GM21576 (cell line): ENCODE measurements around the gene CUL4A.
A peak's percentile ranks its signal among the peaks of the same experiment; 100 is the strongest.
"Not testable (repeated sequence)": the region's sequence is repeated elsewhere in the genome, so short reads cannot be mapped to it uniquely, and the experiment has no call there.

Source experiments
- ATAC-seq: cut with Tn5 transposase; IDR thresholded peaks from one replicate; pipeline ENCODE4 v1.9.1; 2021; ENCODE audit warnings: mild to moderate bottlenecking, moderate library complexity; ENCODE audit not compliant: unreplicated experiment

The CUL4A gene

GRCh38 chr13:113283904-113284303 lies 74.5 kb downstream of the CUL4A start:
- ATAC-seq = no peak

- ATAC-seq = no peak
These were observed 79.5 kb downstream of the CUL4A start for GRCh38 chr13:113288880-113289279.

- ATAC-seq = no peak
These were observed 81.7 kb downstream of the CUL4A start for GRCh38 chr13:113291129-113291528.

- no peak for ATAC-seq
These were observed 82.8 kb downstream of the CUL4A start for GRCh38 chr13:113292021-113292862.

- no peak for ATAC-seq
These were observed 84.3 kb downstream of the CUL4A start for GRCh38 chr13:113293686-113294085.

GRCh38 chr13:113295776-113296175 lies 86.4 kb downstream of the CUL4A start:
- ATAC-seq = no peak

- peak; percentile 78 for ATAC-seq
These were observed 87.5 kb downstream of the CUL4A start, which contains the start of gene LAMP1 for GRCh38 chr13:113296823-113297369. Gene LAMP1 (plus strand): TSS chr13:113297239. CDS start chr13:113297435, 196 bp downstream.

GRCh38 chr13:113297370-113298042 lies 88.1 kb downstream of the CUL4A start:
- ATAC-seq = peak; percentile 25

GRCh38 chr13:113298043-113298945 lies 88.9 kb downstream of the CUL4A start:
- no peak for ATAC-seq

GRCh38 chr13:113299951-113300350 lies 90.5 kb downstream of the CUL4A start:
- ATAC-seq = no peak

GRCh38 chr13:113302986-113303385 lies 93.6 kb downstream of the CUL4A start:
- no peak for ATAC-seq

GRCh38 chr13:113304121-113304520 lies 94.7 kb downstream of the CUL4A start:
- ATAC-seq = no peak

GRCh38 chr13:113305208-113305607 lies 95.8 kb downstream of the CUL4A start:
- no peak for ATAC-seq

- no peak for ATAC-seq
These were observed 98.1 kb downstream of the CUL4A start for GRCh38 chr13:113307491-113307890.

- no peak for ATAC-seq
These were observed 100.1 kb downstream of the CUL4A start for GRCh38 chr13:113309473-113309872.

GRCh38 chr13:113314112-113314511 lies 104.7 kb downstream of the CUL4A start:
- not testable (repeated sequence) for ATAC-seq

GRCh38 chr13:113314895-113315470 lies 105.6 kb downstream of the CUL4A start:
- ATAC-seq = not testable (repeated sequence)

- ATAC-seq = no peak
These were observed 106.6 kb downstream of the CUL4A start for GRCh38 chr13:113315992-113316391.
